RWPE1 (cell line): ENCODE measurements around the gene CS.

Source experiments
- CTCF ChIA-PET: fragments of 350-600 bp; sonication (Branson Sonifier 250); formaldehyde crosslinking; extraction: SDS; loops from one replicate; lab custom pipeline; 2021; lab: Yijun Ruan, JAX
- POLR2A ChIA-PET: fragments of 400-600 bp; formaldehyde crosslinking; extraction: SDS; loops from one replicate; lab custom pipeline; 2020; ENCODE audit warnings: antibody characterized with exemption; ENCODE audit not compliant: low non-redundant PET; lab: Yijun Ruan, JAX
- DNase-seq: peaks from one replicate; pipeline ENCODE4 v3.0.0; 2012; ENCODE audit warnings: low spot score
- H3K27ac ChIP-seq: fragments of 450-650 bp; 2 replicates; pipeline ENCODE4 v1.5.1; 2017
- CTCF ChIP-seq: fragments of 450-650 bp; conservative IDR thresholded peaks from 2 replicates; pipeline ENCODE4 v1.5.1; 2017; ENCODE audit warnings: low read depth, mild to moderate bottlenecking

CS gene

DNA sequence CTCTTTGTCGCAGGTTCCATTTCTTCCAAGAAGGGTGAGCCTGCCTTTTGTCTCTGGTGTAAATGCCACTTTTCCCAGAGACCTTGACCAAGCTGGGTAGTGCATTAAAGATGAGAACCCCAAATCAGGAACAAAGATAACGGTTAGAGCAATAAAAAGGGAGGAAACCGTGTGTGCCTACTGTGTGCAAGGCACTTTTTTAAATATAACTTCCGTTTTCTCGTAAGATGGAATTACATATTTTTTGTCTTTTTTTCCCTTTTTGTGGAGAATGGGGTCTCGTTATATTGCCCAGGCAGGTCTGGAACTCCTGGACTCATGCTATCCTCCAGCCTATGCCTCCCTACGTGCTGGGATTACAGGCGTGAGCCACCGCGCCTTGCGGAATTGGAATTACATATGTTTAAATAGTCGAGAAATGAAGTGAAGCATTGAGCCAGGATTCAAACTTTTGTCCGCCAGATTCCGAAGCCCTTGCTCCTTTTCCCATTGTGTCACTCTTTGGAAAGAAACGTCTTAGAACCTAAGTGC lies 76.5 kb downstream of the CS start:
- H3K27ac ChIP-seq, result peak overlapping the region; percentile 97

DNA sequence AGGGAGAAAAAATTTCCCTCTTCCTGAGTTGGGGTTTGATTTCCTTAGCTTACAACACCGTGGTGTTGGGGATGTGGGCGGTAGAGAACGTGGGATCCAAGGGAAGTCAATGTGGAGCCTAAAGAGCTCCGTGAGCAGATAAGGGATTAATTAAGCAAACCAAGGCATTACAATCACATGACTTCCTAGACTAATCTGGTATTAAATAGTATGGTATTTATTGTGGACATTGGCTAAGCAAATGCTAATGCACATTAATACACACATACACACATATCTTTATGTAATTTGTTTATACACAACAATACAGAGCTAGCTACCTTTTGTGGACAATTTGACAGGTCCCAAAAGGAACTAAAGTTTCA lies 77.6 kb downstream of the CS start:
- no peak for TF ChIP-seq CTCF
- CTCF ChIA-PET, result interaction anchor here (0.5 to 1.8 kb wide), 6 partner anchors 16 to 225 kb away, joined by 3 to 11 read pairs (median 4); partner anchors contain the start of genes SMARCC2 and SUOX
- no peak for DNase-seq
- POLR2A ChIA-PET, result interaction anchor here (0.5 to 1.6 kb wide), 3 partner anchors 15 to 77 kb away, joined by 3 to 7 read pairs (median 3); no protein-coding TSS in a partner anchor
- peak overlapping the region; percentile 97 for H3K27ac ChIP-seq

More for the DNA sequence above, 76.5 kb downstream of the CS start:
- no peak for DNase-seq
- no peak for TF ChIP-seq CTCF
- ChIA-PET CTCF (no interaction called here), POLR2A (no interaction called here)

GRCh38 chr12:56221757-56222530 lies 78.2 kb downstream of the CS start, which contains the start of gene RNF41:
RNF41 (minus strand) TSS chr12:56221922; CDS start chr12:56214047, 7,875 bp downstream.
- H3K27ac ChIP-seq, result peak within 1 kb of the TSS; percentile 97
- peak; percentile 98 for DNase-seq
- ChIA-PET CTCF (interaction anchor here (0.5 to 1.8 kb wide), 8 partner anchors 15 to 855 kb away, joined by 3 to 11 read pairs (median 3); partner anchors contain the start of genes SMARCC2 and SUOX), POLR2A (interaction anchor here (0.5 to 1.6 kb wide), 6 partner anchors 16 to 77 kb away, joined by 3 to 7 read pairs (median 3); partner anchors contain the start of gene SMARCC2)
- TF ChIP-seq CTCF, result no peak
